ENCODE results near the gene TEC.

DNA sequence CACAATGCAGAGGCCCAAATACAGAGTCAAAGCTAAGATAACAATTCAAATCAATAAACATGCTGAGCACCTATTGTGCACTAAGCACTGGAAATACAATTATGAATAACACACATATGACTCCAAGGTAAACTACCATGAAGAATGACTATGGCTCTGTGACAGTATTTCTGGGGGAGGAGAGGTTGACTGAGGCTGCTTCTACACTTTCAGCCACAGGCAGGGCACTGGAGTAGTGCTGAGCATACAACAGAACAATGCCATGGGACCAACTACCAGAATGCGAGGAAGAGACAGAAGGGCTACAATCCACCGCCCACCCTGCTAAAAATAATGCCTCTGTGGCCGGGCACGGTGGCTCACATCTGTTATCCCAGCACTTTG lies 13.7 kb downstream of the TEC start:
- TF ChIP-seq, protein P1, sequence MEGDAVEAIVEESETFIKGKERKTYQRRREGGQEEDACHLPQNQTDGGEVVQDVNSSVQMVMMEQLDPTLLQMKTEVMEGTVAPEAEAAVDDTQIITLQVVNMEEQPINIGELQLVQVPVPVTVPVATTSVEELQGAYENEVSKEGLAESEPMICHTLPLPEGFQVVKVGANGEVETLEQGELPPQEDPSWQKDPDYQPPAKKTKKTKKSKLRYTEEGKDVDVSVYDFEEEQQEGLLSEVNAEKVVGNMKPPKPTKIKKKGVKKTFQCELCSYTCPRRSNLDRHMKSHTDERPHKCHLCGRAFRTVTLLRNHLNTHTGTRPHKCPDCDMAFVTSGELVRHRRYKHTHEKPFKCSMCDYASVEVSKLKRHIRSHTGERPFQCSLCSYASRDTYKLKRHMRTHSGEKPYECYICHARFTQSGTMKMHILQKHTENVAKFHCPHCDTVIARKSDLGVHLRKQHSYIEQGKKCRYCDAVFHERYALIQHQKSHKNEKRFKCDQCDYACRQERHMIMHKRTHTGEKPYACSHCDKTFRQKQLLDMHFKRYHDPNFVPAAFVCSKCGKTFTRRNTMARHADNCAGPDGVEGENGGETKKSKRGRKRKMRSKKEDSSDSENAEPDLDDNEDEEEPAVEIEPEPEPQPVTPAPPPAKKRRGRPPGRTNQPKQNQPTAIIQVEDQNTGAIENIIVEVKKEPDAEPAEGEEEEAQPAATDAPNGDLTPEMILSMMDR (conservative IDR thresholded peaks at IDR 0.05; ENCODE audit: low read depth in 2 of 2): no peak
- TF ChIP-seq POLR2AphosphoS5 (IDR thresholded peaks at IDR 0.05; ENCODE audit: low read depth) (no peak), EZH2 (IDR thresholded peaks at IDR 0.05; ENCODE audit: low read depth, unreplicated experiment) (no peak), STAT1 (IDR thresholded peaks at IDR 0.05; ENCODE audit: unreplicated experiment) (no peak)
